Astrocyte of the cerebellum (primary cell): ENCODE data around the gene FBXL3.

Source experiments
- DNase-seq: peaks from one replicate; pipeline ENCODE4 v3.0.0-alpha.2; 2011; ENCODE audit warnings: low read depth
- H3K4me3 ChIP-seq: 2 replicates; pipeline ENCODE4 v1.5.1; 2011; ENCODE audit warnings: mild to moderate bottlenecking, low read depth, low read length, moderate library complexity
- CTCF ChIP-seq: IDR thresholded peaks from 2 replicates; pipeline ENCODE4 v1.5.1; 2012; ENCODE audit warnings: low read length, low read depth, moderate library complexity, mild to moderate bottlenecking; ENCODE audit errors: missing control alignments
- in situ Hi-C: cut with HindIII; loops from 2 replicates; pipeline ENCODE4 v1.10.0; 2017; ENCODE audit warnings: low sequenced_read_pairs

The FBXL3 gene

GRCh38 chr13:77031656-77032243 is 4.8 kb upstream of the FBXL3 start:
- in situ Hi-C loops: no loop called here

GRCh38 chr13:77029436-77029835 is 2.5 kb upstream of the FBXL3 start:
- TF ChIP-seq CTCF: no peak
- no peak for DNase-seq
- no peak overlapping the region for H3K4me3 ChIP-seq
- in situ Hi-C loops: no loop called here

More at GRCh38 chr13:77031656-77032243, 4.8 kb upstream of the FBXL3 start:
- DNase-seq: no peak
- no peak for TF ChIP-seq CTCF
- H3K4me3 ChIP-seq: no peak overlapping the region

- no peak for DNase-seq
- in situ Hi-C loops: no loop called here
- H3K4me3 ChIP-seq: no peak overlapping the region
Measured at GRCh38 chr13:77028202-77028601, 1.2 kb upstream of the FBXL3 start.

GRCh38 chr13:77026255-77026860 is 601 bp downstream of the FBXL3 start:
- in situ Hi-C loops: no loop called here
- TF ChIP-seq CTCF: no peak
- no peak for DNase-seq
- peak overlapping the region; percentile 82 for H3K4me3 ChIP-seq

More at GRCh38 chr13:77028202-77028601, 1.2 kb upstream of the FBXL3 start:
- no peak for TF ChIP-seq CTCF

GRCh38 chr13:77022341-77022740 is 4.6 kb downstream of the FBXL3 start:
- no peak overlapping the region for H3K4me3 ChIP-seq
- DNase-seq: no peak
- TF ChIP-seq CTCF: no peak
- in situ Hi-C loops: no loop called here

DNA sequence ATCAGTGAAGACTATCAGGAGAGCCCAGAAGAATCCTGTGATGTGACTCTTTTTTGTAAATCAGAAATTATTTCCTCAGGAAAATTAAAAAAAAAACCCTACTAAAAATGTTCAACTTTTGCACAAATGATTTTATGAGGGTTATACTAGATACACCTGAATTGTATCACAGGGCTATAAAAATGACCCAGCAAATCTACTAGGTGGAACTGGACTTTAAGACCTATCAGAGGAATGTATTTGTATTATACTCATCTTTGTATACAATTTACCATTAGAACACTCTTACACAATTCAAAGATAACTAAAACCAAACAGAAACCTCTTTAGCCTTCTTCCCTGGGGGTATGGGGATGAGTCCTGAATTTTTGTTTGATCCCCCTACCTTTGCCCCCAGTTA is 7.2 kb downstream of the FBXL3 start:
- H3K4me3 ChIP-seq: no peak overlapping the region
- DNase-seq: no peak
- TF ChIP-seq CTCF: no peak
- in situ Hi-C loops: no loop called here
